HepG2 (cell line): ENCODE results near the gene ROBO3. TPM values are rescaled to one million over a fixed set of nuclear protein-coding genes. Genes with fewer than 3 reads are reported as not detected.

Source experiments
- ATAC-seq: fragments of 200-7000 bp; cut with Tn5 transposase; 3 replicates; pipeline ENCODE4 v1.9.1; 2020; ENCODE audit warnings: mild to moderate bottlenecking, moderate library complexity
- BruUV-seq: library from RNA; stranded (reverse); fragments of 400-500 nt; replicated peaks from 2 replicates; lab custom pipeline; 2021; lab: Mats Ljungman, UMichigan
- CTCF ChIA-PET: fragments of 300-600 bp; formaldehyde crosslinking; extraction: SDS; loops from one replicate; lab custom pipeline; 2021; ENCODE audit warnings: low total read pairs, inconsistent platforms, low intra/inter-chr PET ratio; lab: Yijun Ruan, JAX
- POLR2A ChIA-PET: fragments of 350-600 bp; sonication (Branson Sonifier 250); formaldehyde crosslinking; loops from one replicate; lab custom pipeline; 2020; ENCODE audit warnings: antibody characterized with exemption, inconsistent platforms; lab: Yijun Ruan, JAX
- DNase-seq: peaks from one replicate; pipeline ENCODE4 v3.0.0-alpha.2; 2015; ENCODE audit warnings: low spot score
- FAIRE-seq: peaks from 3 replicates; lab custom pipeline; 2011; peaks lifted over from hg19 to GRCh38; lab: Jason Lieb, UNC
- H2AFZ ChIP-seq: one replicate; pipeline ENCODE4 v1.6.1; 2011; ENCODE audit warnings: low read length, inconsistent platforms
- H3K27ac ChIP-seq: fragments of 300-600 bp; 3 replicates; pipeline ENCODE4 v1.8.0; 2011; ENCODE audit warnings: mixed run types, mild to moderate bottlenecking, mixed read lengths, low read length, inconsistent platforms; ENCODE audit not compliant: insufficient read depth; ENCODE audit errors: extremely low read length
- H3K27me3 ChIP-seq, 2 experiments: fragments of 200-600 bp in 1 of 2; 2 replicates in 1 of 2; 3 replicates in 1 of 2; pipeline versions ENCODE4 v1.6.0 to v1.8.0; 2011; ENCODE audit warnings: low read length in 2 of 2, mild to moderate bottlenecking in 2 of 2, moderate library complexity in 2 of 2, inconsistent platforms in 1 of 2; ENCODE audit not compliant: insufficient read depth in 2 of 2, control insufficient read depth in 1 of 2
- H3K36me3 ChIP-seq, 2 experiments: fragments of 200-600 bp in 1 of 2; replicated peaks in 1 of 2; 2 replicates in 1 of 2; 3 replicates in 1 of 2; pipeline versions ENCODE4 v1.5.1 to v1.8.0; 2011; ENCODE audit warnings: low read length in 2 of 2, inconsistent platforms in 1 of 2; ENCODE audit not compliant: insufficient read depth in 2 of 2, control insufficient read depth in 1 of 2
- H3K4me1 ChIP-seq: 2 replicates; pipeline ENCODE4 v1.5.1; 2012; ENCODE audit warnings: low read length, inconsistent platforms; ENCODE audit not compliant: insufficient read depth
- H3K4me2 ChIP-seq: 2 replicates; pipeline ENCODE4 v1.6.0; 2011; ENCODE audit warnings: low read depth, low read length, inconsistent platforms
- H3K4me3 ChIP-seq, 3 experiments: fragments of 200-600 bp in 1 of 3; sonication (generic), shearing (Covaris generic) in 1 of 3; replicated peaks in 1 of 3; 2 replicates each; pipeline ENCODE4 v1.5.1; 2011 to 2016; ENCODE audit warnings: low read length in 3 of 3, inconsistent platforms in 2 of 3, low read depth in 2 of 3, mild to moderate bottlenecking in 2 of 3, control low read depth in 1 of 3, mixed read lengths in 1 of 3; ENCODE audit not compliant: insufficient read depth in 1 of 3
- H3K79me2 ChIP-seq: one replicate; pipeline ENCODE4 v1.6.1; 2011; ENCODE audit warnings: low read length, inconsistent platforms; ENCODE audit not compliant: insufficient read depth
- H3K9ac ChIP-seq: 2 replicates; pipeline ENCODE4 v1.6.0; 2011; ENCODE audit warnings: mild to moderate bottlenecking, low read depth, low read length, inconsistent platforms; ENCODE audit not compliant: insufficient read depth
- H3K9me3 ChIP-seq: 2 replicates; pipeline ENCODE4 v1.5.1; 2012; ENCODE audit warnings: mild to moderate bottlenecking, low read length
- H4K20me1 ChIP-seq: 2 replicates; pipeline ENCODE4 v1.6.0; 2011; ENCODE audit warnings: inconsistent platforms, mild to moderate bottlenecking, low read length, moderate library complexity; ENCODE audit not compliant: insufficient read depth
- ARNT ChIP-seq: fragments of 450-650 bp; IDR thresholded peaks from 2 replicates; pipeline ENCODE4 v1.6.1; 2017
- BCL6 ChIP-seq: IDR thresholded peaks from 2 replicates; pipeline ENCODE4 v1.6.1; 2016; ENCODE audit warnings: missing genetic modification reagents, missing compliant biosample characterization
- BHLHE40 ChIP-seq: IDR thresholded peaks from 2 replicates; pipeline ENCODE4 v1.6.1; 2011; ENCODE audit warnings: low read length, improper control_type of control experiment
- EEA1 ChIP-seq: sonication (generic); formaldehyde crosslinking; IDR thresholded peaks from 2 replicates; pipeline ENCODE4 v1.5.1; 2020; ENCODE audit warnings: mild to moderate bottlenecking, missing genetic modification reagents, borderline replicate concordance
- HNRNPLL ChIP-seq: fragments of 200-400 bp; formaldehyde crosslinking; IDR thresholded peaks from 2 replicates; pipeline ENCODE4 v1.6.1; 2017; ENCODE audit warnings: mild to moderate bottlenecking, low read depth, low read length; ENCODE audit not compliant: poor library complexity, severe bottlenecking
- KDM4B ChIP-seq: sonication (generic); formaldehyde crosslinking; IDR thresholded peaks from 2 replicates; pipeline ENCODE4 v1.4.0; 2020; ENCODE audit warnings: missing genetic modification reagents
- MAX ChIP-seq: IDR thresholded peaks from 2 replicates; pipeline ENCODE4 v1.6.1; 2012; ENCODE audit warnings: inconsistent platforms
- PHF21A ChIP-seq: sonication (generic); formaldehyde crosslinking; IDR thresholded peaks from 2 replicates; pipeline ENCODE4 v1.5.0; 2020; ENCODE audit warnings: mild to moderate bottlenecking, missing genetic modification reagents
- ZNF3 ChIP-seq: IDR thresholded peaks from 2 replicates; pipeline ENCODE4 v1.7.0; 2017; ENCODE audit warnings: inconsistent platforms
- ZNF329 ChIP-seq: sonication (generic); formaldehyde crosslinking; IDR thresholded peaks from 2 replicates; pipeline ENCODE4 v1.9.0; 2021; ENCODE audit warnings: low read depth, mild to moderate bottlenecking, missing genetic modification reagents
- ZNF687 ChIP-seq: sonication (generic); formaldehyde crosslinking; IDR thresholded peaks from 2 replicates; pipeline ENCODE4 v1.5.1; 2020; ENCODE audit warnings: mild to moderate bottlenecking, missing genetic modification reagents, moderate library complexity
- WGBS: methylation state at CpG from one replicate; pipeline ENCODE4 v1.1.6; 2017; ENCODE audit warnings: low lambda C conversion rate; 5-methylcytosine and 5-hydroxymethylcytosine counted together
- in situ Hi-C: cut with HindIII; loops from 2 replicates; pipeline ENCODE4 v1.10.0; 2017; ENCODE audit warnings: low pct_unique_long_range_greater_than_20kb; ENCODE audit not compliant: extremely low pct_ligation_motif_present
- intact Hi-C: fragments of 100-400 bp; cut with micrococcal nuclease; formaldehyde crosslinking; loops from one replicate; pipeline ENCODE4 v1.10.0; 2022; ENCODE audit not compliant: unreplicated experiment
- polyA plus RNA-seq, 8 experiments: library from polyadenylated mRNA; depleted of rRNA in 3 of 8; stranded (reverse) in 7 of 8; unstranded in 1 of 8; fragments of >200 nt; fragmentation: Illumina TruSeq in 4 of 8; extraction: Trizol in 4 of 8; gene quantifications; 2 replicates each; pipeline versions ENCODE4 v1.2.1 to v1.2.3, GENCODE V29; 2011 to 2016; ENCODE audit warnings: low read depth in 4 of 8, missing spikeins in 1 of 8, mixed read lengths in 1 of 8; ENCODE audit not compliant: insufficient read depth in 1 of 8
- total RNA-seq, 5 experiments: library from RNA; depleted of rRNA; stranded (reverse); fragments of >200 nt; fragmentation: Illumina TruSeq; extraction: Trizol; gene quantifications; 2 replicates each; pipeline ENCODE4 v1.2.3, GENCODE V29; 2016; ENCODE audit warnings: low read depth in 1 of 5
- TF ChIP-seq, protein P1 (sequence below): sonication (generic); formaldehyde crosslinking; IDR thresholded peaks from 2 replicates; pipeline ENCODE4 v1.4.0; 2020; ENCODE audit warnings: mild to moderate bottlenecking, missing genetic modification reagents

The ROBO3 gene
- total and polyA plus RNA-seq, 2 of the 13 experiments (the other 11 are each of a cell fraction or from before 2014, with no cell fraction given), result 0.07 to 2.4 TPM

GRCh38 chr11:124863137-124863825 is 2.0 kb upstream of the ROBO3 start:
- 7% methylated on average over 9 of the region's 31 CpGs for WGBS
- no peak overlapping the region for H3K27ac ChIP-seq
- no peak overlapping the region for H3K9ac ChIP-seq
- no peak for FAIRE-seq
- H3K4me3 ChIP-seq, result peak overlapping the region in 1 of 3 experiments; percentile 54; a peak in 2 of 6 replicates
- H3K4me1 ChIP-seq, result peaks cover 27% of the 10 kb centered on the region
- no peaks in the 10 kb centered on the region for H4K20me1 ChIP-seq
- in situ Hi-C loops (loop anchor here (10.0 kb wide), 3 partner anchors 188 to 458 kb away; partner anchors contain the start of genes SIAE and SPA17), intact Hi-C loops (no loop called here)
- H2AFZ ChIP-seq, result no peak overlapping the region
- H3K4me2 ChIP-seq, result peak overlapping the region; percentile 66
- no peaks in the 10 kb centered on the region for H3K9me3 ChIP-seq
- ChIA-PET POLR2A (no interaction called here), CTCF (no interaction called here)
- peak; percentile 27 for ATAC-seq
- peaks cover 15 to 63% of the 10 kb centered on the region in 2 experiments; a peak in 4 of 5 replicates for H3K27me3 ChIP-seq
- H3K79me2 ChIP-seq, result no peaks in the 10 kb centered on the region
- peak; percentile 20 for DNase-seq
- BruUV-seq, result no TSS peak
- no peaks in the 10 kb centered on the region for H3K36me3 ChIP-seq
- no peak for TF ChIP-seq EEA1 (CRISPR knock-in tag)
- TF ChIP-seq ZNF687, result peak; percentile 41
- TF ChIP-seq KDM4B (CRISPR knock-in tag), result no peak
- TF ChIP-seq ARNT, result no peak
- TF ChIP-seq, protein P1, sequence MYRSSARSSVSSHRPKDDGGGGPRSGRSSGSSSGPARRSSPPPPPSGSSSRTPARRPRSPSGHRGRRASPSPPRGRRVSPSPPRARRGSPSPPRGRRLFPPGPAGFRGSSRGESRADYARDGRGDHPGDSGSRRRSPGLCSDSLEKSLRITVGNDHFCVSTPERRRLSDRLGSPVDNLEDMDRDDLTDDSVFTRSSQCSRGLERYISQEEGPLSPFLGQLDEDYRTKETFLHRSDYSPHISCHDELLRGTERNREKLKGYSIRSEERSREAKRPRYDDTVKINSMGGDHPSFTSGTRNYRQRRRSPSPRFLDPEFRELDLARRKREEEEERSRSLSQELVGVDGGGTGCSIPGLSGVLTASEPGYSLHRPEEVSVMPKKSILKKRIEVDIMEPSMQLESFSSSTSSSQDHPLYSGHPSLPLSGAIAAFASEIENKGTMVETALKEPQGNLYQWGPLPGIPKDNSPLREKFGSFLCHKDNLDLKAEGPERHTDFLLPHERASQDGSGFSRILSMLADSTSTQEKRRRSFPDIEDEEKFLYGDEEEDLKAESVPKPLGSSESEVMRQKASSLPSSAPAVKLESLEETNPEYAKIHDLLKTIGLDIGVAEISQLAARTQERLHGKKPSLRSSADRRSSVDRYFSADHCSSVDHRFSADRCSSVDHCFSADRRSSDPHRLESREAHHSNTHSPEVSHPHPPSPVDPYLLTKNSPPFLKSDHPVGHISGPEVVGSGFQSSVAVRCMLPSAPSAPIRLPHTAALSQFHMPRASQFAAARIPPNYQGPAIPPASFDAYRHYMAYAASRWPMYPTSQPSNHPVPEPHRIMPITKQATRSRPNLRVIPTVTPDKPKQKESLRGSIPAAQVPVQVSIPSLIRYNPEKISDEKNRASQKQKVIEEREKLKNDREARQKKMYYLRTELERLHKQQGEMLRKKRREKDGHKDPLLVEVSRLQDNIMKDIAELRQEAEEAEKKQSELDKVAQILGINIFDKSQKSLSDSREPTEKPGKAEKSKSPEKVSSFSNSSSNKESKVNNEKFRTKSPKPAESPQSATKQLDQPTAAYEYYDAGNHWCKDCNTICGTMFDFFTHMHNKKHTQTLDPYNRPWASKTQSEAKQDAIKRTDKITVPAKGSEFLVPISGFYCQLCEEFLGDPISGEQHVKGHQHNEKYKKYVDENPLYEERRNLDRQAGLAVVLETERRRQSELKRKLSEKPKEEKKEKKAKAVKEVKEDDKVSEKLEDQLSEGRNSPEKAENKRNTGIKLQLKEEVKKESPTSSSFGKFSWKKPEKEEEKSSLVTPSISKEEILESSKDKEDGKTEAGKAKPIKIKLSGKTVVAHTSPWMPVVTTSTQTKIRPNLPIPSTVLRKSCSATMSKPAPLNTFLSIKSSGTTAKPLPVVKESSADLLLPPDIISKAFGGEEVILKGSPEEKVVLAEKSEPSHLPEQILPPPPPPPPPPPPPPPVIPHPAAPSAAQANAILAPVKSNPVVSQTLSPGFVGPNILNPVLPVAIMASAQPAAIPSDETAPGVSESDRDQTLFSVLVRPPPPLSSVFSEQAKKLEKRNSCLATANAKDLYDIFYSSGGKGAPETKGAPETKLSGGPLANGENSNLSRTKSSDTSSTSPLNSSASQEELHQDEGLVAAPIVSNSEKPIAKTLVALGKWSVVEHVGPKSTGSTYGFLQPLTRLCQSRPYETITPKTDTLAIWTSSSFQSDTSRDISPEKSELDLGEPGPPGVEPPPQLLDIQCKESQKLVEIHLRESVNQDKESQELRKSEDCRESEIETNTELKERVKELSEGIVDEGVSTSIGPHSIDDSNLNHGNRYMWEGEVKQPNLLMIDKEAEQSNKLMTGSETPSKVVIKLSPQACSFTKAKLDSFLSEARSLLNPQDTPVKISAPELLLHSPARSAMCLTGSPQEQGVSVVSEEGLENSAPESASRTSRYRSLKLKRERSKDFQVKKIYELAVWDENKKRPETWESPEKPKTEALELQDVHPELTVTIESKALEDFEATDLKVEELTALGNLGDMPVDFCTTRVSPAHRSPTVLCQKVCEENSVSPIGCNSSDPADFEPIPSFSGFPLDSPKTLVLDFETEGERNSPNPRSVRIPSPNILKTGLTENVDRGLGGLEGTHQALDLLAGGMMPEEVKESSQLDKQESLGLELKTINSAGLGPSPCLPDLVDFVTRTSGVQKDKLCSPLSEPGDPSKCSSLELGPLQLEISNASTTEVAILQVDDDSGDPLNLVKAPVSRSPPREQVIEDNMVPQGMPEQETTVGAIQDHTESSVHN (CRISPR knock-in tag), result no peak
- TF ChIP-seq ZNF3 (CRISPR knock-in tag), result no peak
- TF ChIP-seq HNRNPLL, result peak; percentile 65
- peak; percentile 70; the same call in 1 of the 2 replicates for TF ChIP-seq ZNF329 (CRISPR knock-in tag)
- peak; percentile 96 for TF ChIP-seq BCL6 (CRISPR knock-in tag)
- peak; percentile 12; the same call in 1 of the 2 replicates for TF ChIP-seq MAX
- TF ChIP-seq PHF21A, result 0 out of 2 replicates have a peak, but pooled peaks have one; percentile 20
- TF ChIP-seq BHLHE40, result peak; percentile 18; the same call in 1 of the 2 replicates
